GM06990 (cell line): ENCODE data around the gene LIN52.

Experiments used
- DNase-seq: peaks from one replicate; pipeline ENCODE4 v3.0.0-alpha.2; 2011; ENCODE audit not compliant: insufficient read length; ENCODE audit errors: extremely low read depth
- H3K27me3 ChIP-seq: replicated peaks from 2 replicates; pipeline ENCODE4 v1.6.0; 2011; ENCODE audit warnings: low read length; ENCODE audit not compliant: control insufficient read depth, insufficient read depth
- H3K36me3 ChIP-seq: 2 replicates; pipeline ENCODE4 v1.5.1; 2011; ENCODE audit warnings: low read length; ENCODE audit not compliant: control insufficient read depth, insufficient read depth
- H3K4me3 ChIP-seq: replicated peaks from 2 replicates; pipeline ENCODE4 v1.5.1; 2011; ENCODE audit warnings: low read depth, mild to moderate bottlenecking, control low read depth, low read length
- CTCF ChIP-seq: IDR thresholded peaks from 2 replicates; pipeline ENCODE4 v1.5.1; 2011; ENCODE audit warnings: low read length, control low read depth, mild to moderate bottlenecking, inconsistent platforms; ENCODE audit not compliant: insufficient read depth, poor library complexity, severe bottlenecking

Gene LIN52

DNA sequence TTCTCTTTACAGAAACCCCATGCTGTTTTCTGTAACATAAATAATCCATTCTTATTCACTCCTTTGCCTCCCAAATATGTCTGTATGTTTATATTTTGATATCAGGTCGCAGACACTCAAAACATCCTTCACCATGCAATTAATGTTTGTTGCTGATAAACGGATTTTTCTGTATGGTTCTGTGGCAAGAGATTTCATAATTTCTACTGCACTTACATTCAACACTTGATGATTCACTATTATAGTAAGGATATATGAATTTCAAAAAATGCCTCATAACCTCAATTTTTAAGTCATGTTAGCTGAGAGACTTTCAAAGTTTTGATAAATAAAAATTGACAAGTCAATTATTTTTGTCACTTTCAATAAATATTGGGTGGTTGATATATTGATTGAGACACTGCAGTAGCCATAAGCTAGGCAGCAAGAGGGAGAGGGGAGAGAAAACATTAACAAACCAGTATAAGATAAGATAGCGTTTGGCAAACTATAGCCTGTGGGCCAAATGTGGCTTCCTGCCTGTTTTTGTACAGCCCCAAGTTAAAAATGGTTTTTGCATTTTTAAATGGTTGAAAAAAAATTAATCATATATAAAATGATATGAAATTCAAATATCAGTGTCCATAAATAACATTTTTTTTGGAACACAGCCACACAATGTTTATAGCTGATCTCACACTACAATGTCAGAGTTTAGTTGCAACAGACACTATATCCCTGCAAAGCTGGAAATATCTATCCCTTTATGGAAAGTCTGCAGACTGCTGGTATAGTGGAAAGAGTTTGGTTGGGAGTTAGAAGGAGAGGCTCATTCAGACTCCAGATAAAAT is 18.8 kb upstream of the LIN52 start:
- TF ChIP-seq CTCF: no peak
- no peak for DNase-seq
- Histone ChIP-seq H3K27me3 (no peaks in the 10 kb centered on the region), H3K36me3 (peaks cover 2% of the 10 kb centered on the region), H3K4me3 (no peak overlapping the region)

- no peak overlapping the region for H3K4me3 ChIP-seq
- no peaks in the 10 kb centered on the region for H3K27me3 ChIP-seq
- TF ChIP-seq CTCF: no peak
- H3K36me3 ChIP-seq: no peaks in the 10 kb centered on the region
- no peak for DNase-seq
Observed at GRCh38 chr14:74077401-74077800, 7.4 kb upstream of the LIN52 start.

DNA sequence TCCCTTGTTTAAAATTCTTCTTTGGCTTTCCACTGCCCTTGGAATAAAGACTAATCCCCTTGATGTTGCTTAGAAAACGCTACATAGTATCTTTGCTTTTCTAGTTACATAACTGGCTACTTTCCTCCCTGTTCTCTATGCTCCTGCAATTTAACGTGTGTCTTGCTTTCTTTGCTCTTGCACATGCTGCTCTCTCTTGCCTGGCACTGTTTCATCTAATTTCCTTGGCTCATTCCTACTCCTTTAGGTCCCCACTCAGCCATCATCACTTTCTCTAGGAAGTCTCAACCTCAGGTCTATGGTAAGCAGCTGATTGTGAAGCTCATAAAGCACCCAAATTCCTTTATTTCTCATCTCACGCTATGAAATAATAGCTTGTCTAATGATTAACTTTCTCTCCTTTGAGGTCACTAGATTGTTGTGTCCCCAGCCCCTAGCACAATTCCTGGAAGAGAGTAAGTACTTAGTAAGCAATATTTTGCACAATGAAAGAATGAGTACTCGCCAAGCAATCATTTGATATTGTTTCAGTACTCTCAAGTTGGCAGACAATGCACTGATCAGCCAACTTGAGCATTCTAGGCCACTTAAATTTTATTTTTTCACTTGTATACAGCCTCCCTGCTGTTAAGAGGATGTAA is 3.8 kb upstream of the LIN52 start:
- Histone ChIP-seq H3K4me3 (no peak overlapping the region), H3K36me3 (no peaks in the 10 kb centered on the region), H3K27me3 (no peaks in the 10 kb centered on the region)
- no peak for TF ChIP-seq CTCF
- no peak for DNase-seq

GRCh38 chr14:74081491-74081890 is 3.3 kb upstream of the LIN52 start:
- Histone ChIP-seq H3K27me3 (no peaks in the 10 kb centered on the region), H3K36me3 (no peaks in the 10 kb centered on the region), H3K4me3 (no peak overlapping the region)
- DNase-seq: no peak
- TF ChIP-seq CTCF: no peak

- Histone ChIP-seq H3K36me3 (no peaks in the 10 kb centered on the region), H3K4me3 (no peak overlapping the region), H3K27me3 (no peaks in the 10 kb centered on the region)
- DNase-seq: no peak
- no peak for TF ChIP-seq CTCF
Observed at GRCh38 chr14:74083161-74083560, 1.6 kb upstream of the LIN52 start.
